ENCODE data around the gene SLC25A33.

Gene SLC25A33

DNA sequence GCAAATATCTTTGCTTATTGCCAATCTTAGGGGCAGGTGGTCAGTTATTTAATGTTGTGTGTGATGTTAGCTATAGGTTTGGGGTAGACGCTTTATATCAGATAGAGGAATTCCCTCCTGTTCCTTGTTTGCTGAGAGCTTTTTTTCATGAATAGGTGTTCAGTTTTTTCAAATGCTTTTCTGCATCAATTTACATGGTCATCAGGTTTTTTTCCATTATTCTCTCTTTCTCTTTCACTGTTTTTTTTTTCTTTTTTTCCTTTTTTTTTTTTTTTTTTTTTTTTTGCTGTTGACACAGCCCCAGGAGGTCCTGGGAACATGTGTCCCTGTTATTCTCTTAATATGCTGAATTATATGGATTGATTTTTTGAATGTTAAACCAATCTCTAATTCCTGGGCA is 3.0 kb upstream of the SLC25A33 start:
- Histone ChIP-seq H4K20me1 (ENCODE audit: low read depth, low read length) (no peaks in the 10 kb centered on the region), H3K9me3 (ENCODE audit: insufficient read depth, low read length) (no peaks in the 10 kb centered on the region), H3K4me3 (ENCODE audit: insufficient read depth, low read length, poor library complexity, severe bottlenecking) (no peak overlapping the region), H3K4me2 (ENCODE audit: low read depth, low read length, poor library complexity, severe bottlenecking) (no peak overlapping the region), H3K9me2 (replicated peaks; ENCODE audit: insufficient read depth, low read length) (no peaks in the 10 kb centered on the region), H3K27ac (ENCODE audit: low read depth, low read length) (no peak overlapping the region), H2AFZ (ENCODE audit: low read depth, low read length, severe bottlenecking) (no peak overlapping the region), H3K9ac (ENCODE audit: low read length) (no peak overlapping the region), H3K79me2 (ENCODE audit: insufficient read depth, low read length) (peaks cover 18% of the 10 kb centered on the region), H3K36me3 (ENCODE audit: low read length) (no peaks in the 10 kb centered on the region), H3K27me3 (ENCODE audit: low read length) (no peaks in the 10 kb centered on the region), H3F3A (ENCODE audit: insufficient read depth) (no peaks in the 10 kb centered on the region)
- no peak for TF ChIP-seq EZH2phosphoT487 (conservative IDR thresholded peaks at IDR 0.05; ENCODE audit: low read length)
- TF ChIP-seq, protein P1, sequence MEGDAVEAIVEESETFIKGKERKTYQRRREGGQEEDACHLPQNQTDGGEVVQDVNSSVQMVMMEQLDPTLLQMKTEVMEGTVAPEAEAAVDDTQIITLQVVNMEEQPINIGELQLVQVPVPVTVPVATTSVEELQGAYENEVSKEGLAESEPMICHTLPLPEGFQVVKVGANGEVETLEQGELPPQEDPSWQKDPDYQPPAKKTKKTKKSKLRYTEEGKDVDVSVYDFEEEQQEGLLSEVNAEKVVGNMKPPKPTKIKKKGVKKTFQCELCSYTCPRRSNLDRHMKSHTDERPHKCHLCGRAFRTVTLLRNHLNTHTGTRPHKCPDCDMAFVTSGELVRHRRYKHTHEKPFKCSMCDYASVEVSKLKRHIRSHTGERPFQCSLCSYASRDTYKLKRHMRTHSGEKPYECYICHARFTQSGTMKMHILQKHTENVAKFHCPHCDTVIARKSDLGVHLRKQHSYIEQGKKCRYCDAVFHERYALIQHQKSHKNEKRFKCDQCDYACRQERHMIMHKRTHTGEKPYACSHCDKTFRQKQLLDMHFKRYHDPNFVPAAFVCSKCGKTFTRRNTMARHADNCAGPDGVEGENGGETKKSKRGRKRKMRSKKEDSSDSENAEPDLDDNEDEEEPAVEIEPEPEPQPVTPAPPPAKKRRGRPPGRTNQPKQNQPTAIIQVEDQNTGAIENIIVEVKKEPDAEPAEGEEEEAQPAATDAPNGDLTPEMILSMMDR (IDR thresholded peaks at IDR 0.05; ENCODE audit: insufficient read depth, low read length, poor library complexity, severe bottlenecking), result no peak

GRCh38 chr1:9537863-9538668 is 1.2 kb upstream of the SLC25A33 start:
- H3K9me2 ChIP-seq (replicated peaks; ENCODE audit: insufficient read depth, low read length), result no peaks in the 10 kb centered on the region
- no peaks in the 10 kb centered on the region for H3K9me3 ChIP-seq (ENCODE audit: insufficient read depth, low read length)
- no peak for TF ChIP-seq EZH2phosphoT487 (conservative IDR thresholded peaks at IDR 0.05; ENCODE audit: low read length)
- TF ChIP-seq, protein P1 (IDR thresholded peaks at IDR 0.05; ENCODE audit: insufficient read depth, low read length, poor library complexity, severe bottlenecking), result no peak
- H3K79me2 ChIP-seq (ENCODE audit: insufficient read depth, low read length), result peaks cover 34% of the 10 kb centered on the region
- no peak overlapping the region for H3K9ac ChIP-seq (ENCODE audit: low read length)
- no peaks in the 10 kb centered on the region for H4K20me1 ChIP-seq (ENCODE audit: low read depth, low read length)
- no peak overlapping the region for H3K27ac ChIP-seq (ENCODE audit: low read depth, low read length)
- no peak overlapping the region for H3K4me2 ChIP-seq (ENCODE audit: low read depth, low read length, poor library complexity, severe bottlenecking)
- no peak overlapping the region for H3K4me3 ChIP-seq (ENCODE audit: insufficient read depth, low read length, poor library complexity, severe bottlenecking)
- peak overlapping the region; percentile 38 for H2AFZ ChIP-seq (ENCODE audit: low read depth, low read length, severe bottlenecking)
- H3K36me3 ChIP-seq (ENCODE audit: low read length), result no peaks in the 10 kb centered on the region
- no peaks in the 10 kb centered on the region for H3K27me3 ChIP-seq (ENCODE audit: low read length)
- H3F3A ChIP-seq (ENCODE audit: insufficient read depth), result no peaks in the 10 kb centered on the region

- no peaks in the 10 kb centered on the region for H3K9me3 ChIP-seq (ENCODE audit: insufficient read depth, low read length)
- H3K4me2 ChIP-seq (ENCODE audit: low read depth, low read length, poor library complexity, severe bottlenecking), result peak overlapping the region; percentile 39
- peak overlapping the region; percentile 32; the same call in 1 of the 2 replicates for H3K9ac ChIP-seq (ENCODE audit: low read length)
- H2AFZ ChIP-seq (ENCODE audit: low read depth, low read length, severe bottlenecking), result peak overlapping the region; percentile 67
- peaks cover 41% of the 10 kb centered on the region for H3K79me2 ChIP-seq (ENCODE audit: insufficient read depth, low read length)
- H3F3A ChIP-seq (ENCODE audit: insufficient read depth), result no peaks in the 10 kb centered on the region
- H3K27ac ChIP-seq (ENCODE audit: low read depth, low read length), result no peak overlapping the region; the same call in 1 of the 2 replicates
- H3K27me3 ChIP-seq (ENCODE audit: low read length), result no peaks in the 10 kb centered on the region
- no peaks in the 10 kb centered on the region for H4K20me1 ChIP-seq (ENCODE audit: low read depth, low read length)
- no peak overlapping the region for H3K4me3 ChIP-seq (ENCODE audit: insufficient read depth, low read length, poor library complexity, severe bottlenecking)
- H3K36me3 ChIP-seq (ENCODE audit: low read length), result no peaks in the 10 kb centered on the region
- TF ChIP-seq, protein P1 (IDR thresholded peaks at IDR 0.05; ENCODE audit: insufficient read depth, low read length, poor library complexity, severe bottlenecking), result no peak
- TF ChIP-seq EZH2phosphoT487 (conservative IDR thresholded peaks at IDR 0.05; ENCODE audit: low read length), result no peak
- no peaks in the 10 kb centered on the region for H3K9me2 ChIP-seq (replicated peaks; ENCODE audit: insufficient read depth, low read length)
These were observed 548 bp upstream of the SLC25A33 start for GRCh38 chr1:9538669-9539164.

Data from SU-DHL-6 (cell line).